ENCODE data around the gene EMILIN1.

- TF ChIP-seq ESRRA (IDR thresholded peaks at IDR 0.05; ENCODE audit: low read length) (no peak), IRF3 (IDR thresholded peaks at IDR 0.05) (no peak), POLR2AphosphoS5 (IDR thresholded peaks at IDR 0.05; ENCODE audit: low read length) (no peak), CTCF (IDR thresholded peaks at IDR 0.05 in 2 of 3, conservative IDR thresholded peaks at IDR 0.05 in 1 of 3; ENCODE audit: control insufficient read depth in 2 of 3, extremely low read depth in 1 of 3, insufficient read depth in 1 of 3, low read depth in 3 of 3, low read length in 3 of 3) (peak; percentile 39 to 73 (median 52); a peak in 4 of 6 replicates), EZH2 (IDR thresholded peaks at IDR 0.05; ENCODE audit: borderline replicate concordance, control insufficient read depth, low read depth, low read length) (no peak), CEBPZ (IDR thresholded peaks at IDR 0.05; ENCODE audit: low read depth, low read length) (no peak), STAT1 (conservative IDR thresholded peaks at IDR 0.05) (no peak), POLR2A (IDR thresholded peaks at IDR 0.05; ENCODE audit: low read depth, low read length) (no peak; the same call in 1 of the 2 replicates)
Observed at GRCh38 chr2:27085673-27086089, 7.3 kb downstream of the EMILIN1 start.

All from GM12878 (cell line).